ENCODE results near the gene RNF183.

Gene RNF183

GRCh38 chr9:113349066-113349444 is 45.9 kb upstream of the RNF183 start:
- H3K4me3 ChIP-seq (ENCODE audit: low read depth, low read length), result peak overlapping the region; percentile 72; the same call in 1 of the 2 replicates
- TF ChIP-seq CTCF (IDR thresholded peaks at IDR 0.05; ENCODE audit: low read depth, low read length, missing control alignments), result no peak
- no peak for DNase-seq (ENCODE audit: low read depth)

GRCh38 chr9:113348437-113348836 is 45.3 kb upstream of the RNF183 start:
- no peak overlapping the region for H3K4me3 ChIP-seq (ENCODE audit: low read depth, low read length)
- TF ChIP-seq CTCF (IDR thresholded peaks at IDR 0.05; ENCODE audit: low read depth, low read length, missing control alignments), result no peak
- no peak for DNase-seq (ENCODE audit: low read depth)

- no peak for DNase-seq (ENCODE audit: low read depth)
- no peak overlapping the region for H3K4me3 ChIP-seq (ENCODE audit: low read depth, low read length)
- no peak for TF ChIP-seq CTCF (IDR thresholded peaks at IDR 0.05; ENCODE audit: low read depth, low read length, missing control alignments)
Measured at GRCh38 chr9:113345671-113346070, 42.5 kb upstream of the RNF183 start.

- no peak for TF ChIP-seq CTCF (IDR thresholded peaks at IDR 0.05; ENCODE audit: low read depth, low read length, missing control alignments)
- no peak for DNase-seq (ENCODE audit: low read depth)
- H3K4me3 ChIP-seq (ENCODE audit: low read depth, low read length), result no peak overlapping the region
Measured at GRCh38 chr9:113345190-113345589, 42.0 kb upstream of the RNF183 start.

- DNase-seq (ENCODE audit: low read depth), result no peak
- no peak for TF ChIP-seq CTCF (IDR thresholded peaks at IDR 0.05; ENCODE audit: low read depth, low read length, missing control alignments)
- H3K4me3 ChIP-seq (ENCODE audit: low read depth, low read length), result no peak overlapping the region
Measured at GRCh38 chr9:113343732-113344231, 40.6 kb upstream of the RNF183 start.

GRCh38 chr9:113341712-113342410 is 38.7 kb upstream of the RNF183 start:
- TF ChIP-seq CTCF (IDR thresholded peaks at IDR 0.05; ENCODE audit: low read depth, low read length, missing control alignments), result no peak
- DNase-seq (ENCODE audit: low read depth), result no peak
- no peak overlapping the region for H3K4me3 ChIP-seq (ENCODE audit: low read depth, low read length)

Measured in GM12864 (cell line).